HEK293T (cell line): ENCODE results near the gene APOL1.

Experiments
- ARNT ChIP-seq: fragments of 450-650 bp; IDR thresholded peaks from 2 replicates; pipeline ENCODE4 v1.6.1; 2017; ENCODE audit warnings: mild to moderate bottlenecking
- BHLHE40 ChIP-seq: fragments of 450-650 bp; IDR thresholded peaks from 2 replicates; pipeline ENCODE4 v1.6.1; 2016; ENCODE audit warnings: mild to moderate bottlenecking, moderate library complexity, borderline replicate concordance
- CTBP1 ChIP-seq: fragments of 450-650 bp; IDR thresholded peaks from 2 replicates; pipeline ENCODE4 v1.6.1; 2016; ENCODE audit warnings: borderline replicate concordance
- FOXA1 ChIP-seq: fragments of 450-650 bp; IDR thresholded peaks from 2 replicates; pipeline ENCODE4 v1.6.1; 2016; ENCODE audit warnings: mild to moderate bottlenecking
- FOXK2 ChIP-seq: fragments of 450-650 bp; IDR thresholded peaks from 2 replicates; pipeline ENCODE4 v1.6.1; 2016; ENCODE audit warnings: mild to moderate bottlenecking
- FOXM1 ChIP-seq: fragments of 450-650 bp; IDR thresholded peaks from 2 replicates; pipeline ENCODE4 v1.6.1; 2017; ENCODE audit warnings: mild to moderate bottlenecking, borderline replicate concordance
- HDGF ChIP-seq: fragments of 450-650 bp; IDR thresholded peaks from 2 replicates; pipeline ENCODE4 v1.6.1; 2017; ENCODE audit warnings: antibody characterized with exemption, borderline replicate concordance
- LEF1 ChIP-seq: fragments of 450-650 bp; IDR thresholded peaks from 2 replicates; pipeline ENCODE4 v1.6.1; 2017; ENCODE audit warnings: mild to moderate bottlenecking, borderline replicate concordance
- NFRKB ChIP-seq: fragments of 450-650 bp; IDR thresholded peaks from 2 replicates; pipeline ENCODE4 v1.6.1; 2016; ENCODE audit warnings: mild to moderate bottlenecking, moderate library complexity
- PKNOX1 ChIP-seq: fragments of 450-650 bp; IDR thresholded peaks from 2 replicates; pipeline ENCODE4 v1.6.1; 2016
- SP1 ChIP-seq: fragments of 450-650 bp; IDR thresholded peaks from 2 replicates; pipeline ENCODE4 v1.6.1; 2017
- TARDBP ChIP-seq: fragments of 450-650 bp; IDR thresholded peaks from 2 replicates; pipeline ENCODE4 v1.6.1; 2016
- ZNF384 ChIP-seq: fragments of 450-650 bp; IDR thresholded peaks from 2 replicates; pipeline ENCODE4 v1.6.1; 2016

- TF ChIP-seq SP1 (no peak), LEF1 (no peak), NFRKB (no peak), TARDBP (no peak), ARNT (no peak), FOXK2 (no peak), FOXM1 (no peak), CTBP1 (no peak), BHLHE40 (no peak), HDGF (no peak), FOXA1 (no peak), ZNF384 (no peak), PKNOX1 (no peak)
These were observed 32.4 kb upstream of the APOL1 start for GRCh38 chr22:36220451-36220921.
